Kidney epithelial cell (primary cell): ENCODE data around the gene DUSP16. TPM values are rescaled to one million over a fixed set of nuclear protein-coding genes. Genes with fewer than 3 reads are reported as not detected.

ENCODE experiments used
- DNase-seq: peaks from one replicate; pipeline ENCODE4 v3.0.0-alpha.2; 2010; ENCODE audit warnings: low read depth
- H3K27me3 ChIP-seq: 2 replicates; pipeline ENCODE4 v1.6.0; 2011; ENCODE audit warnings: low read length; ENCODE audit not compliant: control insufficient read depth, insufficient read depth
- H3K36me3 ChIP-seq: 2 replicates; pipeline ENCODE4 v1.5.1; 2011; ENCODE audit warnings: low read length; ENCODE audit not compliant: control insufficient read depth, insufficient read depth
- H3K4me3 ChIP-seq: 2 replicates; pipeline ENCODE4 v1.5.1; 2011; ENCODE audit warnings: low read depth, mild to moderate bottlenecking, control low read depth, low read length
- CTCF ChIP-seq: IDR thresholded peaks from 2 replicates; pipeline ENCODE4 v1.5.1; 2011; ENCODE audit warnings: mild to moderate bottlenecking, moderate library complexity, low read length, control low read depth, inconsistent platforms; ENCODE audit not compliant: insufficient read depth, poor library complexity, severe bottlenecking
- total RNA-seq: library from RNA; depleted of rRNA; stranded (reverse); fragments of >200 nt; gene quantifications from 2 replicates; pipeline ENCODE4 v1.2.3, GENCODE V29; 2015

DUSP16 gene
- total RNA-seq, 1 donor from 2014 or later: 22.7 TPM

DNA sequence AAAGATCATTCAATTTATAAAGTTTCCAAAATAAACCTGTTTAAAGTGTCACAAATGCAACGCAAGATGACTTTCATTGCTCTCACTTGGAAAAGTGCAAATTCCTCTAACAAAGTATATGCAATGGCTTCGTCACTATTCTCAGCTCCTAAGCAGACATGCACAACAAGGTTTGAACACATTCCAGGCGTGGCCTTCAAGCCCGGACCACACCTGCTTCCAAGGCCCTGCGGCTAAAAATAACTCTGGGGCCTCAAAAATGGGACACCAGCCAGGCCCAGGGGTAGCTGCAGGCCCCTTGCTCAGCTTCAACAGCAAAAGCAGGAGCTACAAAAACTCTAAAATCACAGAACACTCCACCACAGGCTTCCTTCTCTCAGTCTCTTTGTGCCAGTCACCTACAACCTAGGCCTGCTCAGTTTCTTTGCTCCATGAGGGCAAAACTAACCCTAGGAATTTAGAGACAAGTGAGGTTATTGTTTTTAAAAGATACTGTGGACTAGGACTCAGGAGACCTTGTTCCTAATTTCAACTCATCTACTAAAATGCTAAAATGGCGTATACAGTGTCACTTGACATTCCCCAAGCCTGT lies 29.3 kb downstream of the DUSP16 start:
- DNase-seq: no peak
- no peak overlapping the region for H3K4me3 ChIP-seq
- TF ChIP-seq CTCF: no peak
- H3K36me3 ChIP-seq: no peaks in the 10 kb centered on the region
- H3K27me3 ChIP-seq: no peaks in the 10 kb centered on the region

GRCh38 chr12:12531194-12531593 lies 31.5 kb downstream of the DUSP16 start:
- no peaks in the 10 kb centered on the region for H3K36me3 ChIP-seq
- no peak overlapping the region for H3K4me3 ChIP-seq
- H3K27me3 ChIP-seq: no peaks in the 10 kb centered on the region
- TF ChIP-seq CTCF: no peak
- no peak for DNase-seq

DNA sequence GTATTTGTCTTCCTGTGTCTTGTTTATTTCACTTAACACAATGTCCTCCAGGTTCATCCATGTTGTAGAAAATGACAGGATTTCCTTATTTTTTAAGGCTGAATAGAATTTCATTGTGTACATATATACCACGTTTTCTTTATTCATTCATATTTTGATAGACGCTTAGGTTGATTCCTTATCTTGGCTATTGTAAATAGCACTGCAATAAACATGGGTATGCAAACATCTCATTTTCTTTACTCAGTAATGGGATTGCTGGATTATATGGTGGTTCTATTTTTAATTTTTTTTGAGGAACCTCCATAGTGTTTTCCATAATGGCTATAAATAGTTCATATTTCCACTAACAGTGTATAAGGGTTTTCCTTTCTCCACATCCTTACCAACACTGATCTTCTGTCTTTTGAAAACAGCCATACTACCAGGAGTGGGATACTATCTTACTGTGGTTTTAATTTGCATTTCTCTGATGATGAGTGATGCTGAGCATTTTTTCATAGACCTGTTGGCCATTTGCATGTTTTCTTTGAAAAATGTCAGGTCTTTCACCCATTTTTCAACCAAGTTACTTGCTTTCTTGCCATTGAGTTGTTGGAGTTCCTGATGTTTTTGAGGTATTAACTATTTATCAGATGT lies 32.8 kb downstream of the DUSP16 start:
- DNase-seq: no peak
- Histone ChIP-seq H3K27me3 (no peaks in the 10 kb centered on the region), H3K36me3 (no peaks in the 10 kb centered on the region), H3K4me3 (no peak overlapping the region)
- no peak for TF ChIP-seq CTCF

GRCh38 chr12:12528361-12529270 lies 34.0 kb downstream of the DUSP16 start:
- no peak for TF ChIP-seq CTCF
- Histone ChIP-seq H3K27me3 (no peaks in the 10 kb centered on the region), H3K4me3 (no peak overlapping the region), H3K36me3 (no peaks in the 10 kb centered on the region)
- DNase-seq: no peak

GRCh38 chr12:12527820-12528296 lies 34.8 kb downstream of the DUSP16 start:
- no peak for TF ChIP-seq CTCF
- Histone ChIP-seq H3K27me3 (no peaks in the 10 kb centered on the region), H3K4me3 (no peak overlapping the region), H3K36me3 (no peaks in the 10 kb centered on the region)
- DNase-seq: no peak
